ENCODE data around the gene CAMK2G. TPM values are rescaled to one million over a fixed set of nuclear protein-coding genes. Genes with fewer than 3 reads are reported as not detected.
"Not testable (repeated sequence)": the region's sequence is repeated elsewhere in the genome, so short reads cannot be mapped to it uniquely, and the experiment has no call there.

The CAMK2G gene
- total RNA-seq, 1 donor from 2014 or later: 31.7 TPM

DNA sequence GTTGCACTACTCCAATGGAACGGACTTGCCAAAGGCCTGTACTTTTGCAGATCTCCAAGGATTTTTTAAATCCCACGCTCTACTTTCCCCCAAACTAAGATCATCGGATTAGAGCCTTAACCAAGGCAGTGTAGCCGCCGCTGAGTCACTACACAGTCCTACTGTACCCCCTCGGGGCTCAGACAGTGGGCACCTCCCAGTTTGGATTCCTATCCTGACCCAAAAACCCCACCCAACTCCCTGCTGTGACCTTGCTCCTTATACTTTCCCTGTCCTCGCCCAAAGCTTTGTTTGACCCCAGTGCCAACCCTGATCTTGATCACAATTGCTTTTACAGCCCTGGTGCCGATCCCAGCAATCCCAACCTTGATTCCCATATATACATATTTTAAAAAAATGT, 19.1 kb upstream of the CAMK2G start:
- H3K9me3 Mint-ChIP-seq (ENCODE audit: low read depth): no peaks in the 10 kb centered on the region
- H3K36me3 Mint-ChIP-seq (ENCODE audit: low read depth): no peaks in the 10 kb centered on the region
- H3K27ac Mint-ChIP-seq (ENCODE audit: unreplicated experiment): no peak overlapping the region
- no peak overlapping the region for H3K4me3 Mint-ChIP-seq (ENCODE audit: unreplicated experiment)
- no peak for DNase-seq (ENCODE audit: low spot score)
- TF ChIP-seq, protein P1, sequence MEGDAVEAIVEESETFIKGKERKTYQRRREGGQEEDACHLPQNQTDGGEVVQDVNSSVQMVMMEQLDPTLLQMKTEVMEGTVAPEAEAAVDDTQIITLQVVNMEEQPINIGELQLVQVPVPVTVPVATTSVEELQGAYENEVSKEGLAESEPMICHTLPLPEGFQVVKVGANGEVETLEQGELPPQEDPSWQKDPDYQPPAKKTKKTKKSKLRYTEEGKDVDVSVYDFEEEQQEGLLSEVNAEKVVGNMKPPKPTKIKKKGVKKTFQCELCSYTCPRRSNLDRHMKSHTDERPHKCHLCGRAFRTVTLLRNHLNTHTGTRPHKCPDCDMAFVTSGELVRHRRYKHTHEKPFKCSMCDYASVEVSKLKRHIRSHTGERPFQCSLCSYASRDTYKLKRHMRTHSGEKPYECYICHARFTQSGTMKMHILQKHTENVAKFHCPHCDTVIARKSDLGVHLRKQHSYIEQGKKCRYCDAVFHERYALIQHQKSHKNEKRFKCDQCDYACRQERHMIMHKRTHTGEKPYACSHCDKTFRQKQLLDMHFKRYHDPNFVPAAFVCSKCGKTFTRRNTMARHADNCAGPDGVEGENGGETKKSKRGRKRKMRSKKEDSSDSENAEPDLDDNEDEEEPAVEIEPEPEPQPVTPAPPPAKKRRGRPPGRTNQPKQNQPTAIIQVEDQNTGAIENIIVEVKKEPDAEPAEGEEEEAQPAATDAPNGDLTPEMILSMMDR (IDR thresholded peaks at IDR 0.05): no peak
- H3K27me3 Mint-ChIP-seq (ENCODE audit: low read depth): no peaks in the 10 kb centered on the region
- H3K4me1 Mint-ChIP-seq (ENCODE audit: low read depth): peaks cover 64% of the 10 kb centered on the region

DNA sequence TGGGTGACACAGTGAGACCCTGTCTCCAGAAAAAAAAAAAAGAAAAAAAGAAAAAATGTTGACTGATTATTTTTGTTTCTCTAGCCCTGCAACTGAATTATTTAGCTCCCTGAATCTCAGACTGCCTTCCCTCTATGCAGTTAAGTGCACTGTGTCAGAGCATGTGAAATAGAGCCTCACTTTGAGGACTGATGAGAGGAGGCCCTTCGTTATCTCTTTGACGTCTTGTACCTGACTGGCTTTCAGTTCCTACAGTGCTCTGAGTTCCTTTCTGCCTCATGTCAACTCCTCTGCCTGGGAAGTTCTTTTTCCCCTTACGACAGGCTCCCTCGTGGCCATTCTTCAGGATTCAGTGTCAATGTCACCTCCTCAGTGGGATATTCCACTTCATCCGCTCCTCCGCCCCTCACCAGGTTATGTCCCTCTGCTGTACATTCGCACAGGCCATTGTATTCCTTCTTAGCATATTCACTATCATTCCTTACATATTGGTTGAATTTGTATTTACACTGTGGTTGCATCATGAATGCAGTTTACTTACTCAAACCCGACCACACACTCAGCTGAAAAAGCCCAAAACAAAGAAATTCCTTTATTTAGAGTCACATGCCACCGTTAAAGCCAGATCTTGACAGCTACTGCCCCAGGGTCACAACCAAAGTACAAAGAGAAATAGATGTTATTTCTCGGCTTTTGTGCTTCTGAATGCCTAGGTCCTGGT, 18.1 kb upstream of the CAMK2G start:
- TF ChIP-seq, protein P1 (IDR thresholded peaks at IDR 0.05): no peak
- H3K9me3 Mint-ChIP-seq (ENCODE audit: low read depth): no peaks in the 10 kb centered on the region
- H3K4me1 Mint-ChIP-seq (ENCODE audit: low read depth): peaks cover 73% of the 10 kb centered on the region
- no peak for DNase-seq (ENCODE audit: low spot score)
- no peak overlapping the region for H3K4me3 Mint-ChIP-seq (ENCODE audit: unreplicated experiment)
- no peaks in the 10 kb centered on the region for H3K27me3 Mint-ChIP-seq (ENCODE audit: low read depth)
- H3K36me3 Mint-ChIP-seq (ENCODE audit: low read depth): no peaks in the 10 kb centered on the region
- no peak overlapping the region for H3K27ac Mint-ChIP-seq (ENCODE audit: unreplicated experiment)

DNA sequence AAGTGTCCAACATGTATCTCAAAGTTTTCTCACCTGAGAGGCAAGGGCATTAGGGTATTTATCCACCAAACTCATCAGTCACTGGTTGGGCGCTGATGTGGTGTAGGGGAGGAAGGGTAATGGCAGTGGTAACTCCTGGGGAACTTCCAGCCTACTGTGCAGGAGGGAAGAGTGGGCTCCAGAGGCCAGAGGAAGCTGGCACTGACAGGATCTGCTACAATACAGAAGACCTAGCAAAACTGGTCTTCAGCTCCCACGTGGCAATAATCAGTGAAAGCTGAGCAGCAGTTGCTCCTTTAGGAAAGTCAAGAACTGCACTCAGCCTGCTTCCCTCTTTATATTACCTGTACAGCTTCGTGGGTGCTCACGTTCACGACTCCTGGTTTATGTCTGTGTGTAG, 17.2 kb upstream of the CAMK2G start:
- Mint-ChIP-seq H3K4me1 (ENCODE audit: low read depth) (peaks cover 82% of the 10 kb centered on the region), H3K4me3 (ENCODE audit: unreplicated experiment) (no peak overlapping the region), H3K27ac (ENCODE audit: unreplicated experiment) (no peak overlapping the region), H3K27me3 (ENCODE audit: low read depth) (no peaks in the 10 kb centered on the region), H3K9me3 (ENCODE audit: low read depth) (no peaks in the 10 kb centered on the region), H3K36me3 (ENCODE audit: low read depth) (no peaks in the 10 kb centered on the region)
- no peak for DNase-seq (ENCODE audit: low spot score)
- TF ChIP-seq, protein P1 (IDR thresholded peaks at IDR 0.05): no peak

DNA sequence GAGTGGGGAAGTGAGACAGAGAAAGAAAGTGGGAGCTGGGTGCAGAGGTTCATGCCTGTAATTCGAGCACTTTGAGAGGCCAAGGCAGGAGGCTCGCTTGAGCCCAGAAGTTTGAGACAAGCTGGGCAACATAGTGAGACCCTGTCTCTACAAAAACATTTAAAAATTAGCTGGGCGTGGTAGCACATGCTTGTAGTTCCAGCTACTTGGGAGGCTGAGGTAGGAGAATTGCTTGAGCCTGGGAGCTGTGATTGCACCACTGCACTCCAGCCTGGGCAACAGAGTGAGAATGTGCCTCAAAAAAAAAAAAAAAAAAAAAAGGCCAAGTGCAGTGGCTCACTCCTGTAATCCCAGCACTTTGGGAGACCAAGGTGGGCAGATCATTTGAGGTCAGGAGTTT, 16.5 kb upstream of the CAMK2G start:
- H3K4me1 Mint-ChIP-seq (ENCODE audit: low read depth): peaks cover 90% of the 10 kb centered on the region

DNA sequence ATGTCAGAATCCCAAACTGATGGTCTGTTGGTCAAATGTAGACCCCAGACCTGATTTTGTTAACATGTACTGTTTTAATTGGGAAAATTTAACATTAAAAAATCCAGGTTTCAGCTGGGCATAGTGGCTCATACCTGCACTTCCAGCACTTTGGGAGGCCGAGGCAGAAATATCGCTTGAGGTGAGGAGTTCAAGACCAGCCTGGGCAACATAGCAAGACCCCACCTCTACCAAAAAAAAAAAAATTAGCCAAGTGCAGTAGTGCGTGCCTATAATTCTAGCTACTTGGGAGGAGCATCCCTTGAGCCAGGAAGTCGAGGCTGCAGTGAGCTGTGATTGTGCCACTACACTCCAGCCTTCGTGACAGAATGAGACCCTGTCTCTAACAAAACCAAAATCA, 15.9 kb upstream of the CAMK2G start:
- peaks cover 87% of the 10 kb centered on the region for H3K4me1 Mint-ChIP-seq (ENCODE audit: low read depth)
- no peaks in the 10 kb centered on the region for H3K36me3 Mint-ChIP-seq (ENCODE audit: low read depth)
- TF ChIP-seq, protein P1 (IDR thresholded peaks at IDR 0.05): no peak
- H3K27me3 Mint-ChIP-seq (ENCODE audit: low read depth): no peaks in the 10 kb centered on the region
- no peaks in the 10 kb centered on the region for H3K9me3 Mint-ChIP-seq (ENCODE audit: low read depth)
- no peak for DNase-seq (ENCODE audit: low spot score)
- no peak overlapping the region for H3K27ac Mint-ChIP-seq (ENCODE audit: unreplicated experiment)
- no peak overlapping the region for H3K4me3 Mint-ChIP-seq (ENCODE audit: unreplicated experiment)

More for the DNA sequence above, 16.5 kb upstream of the CAMK2G start:
- H3K27me3 Mint-ChIP-seq (ENCODE audit: low read depth); DNase-seq (ENCODE audit: low spot score); H3K36me3 Mint-ChIP-seq (ENCODE audit: low read depth); H3K4me3 Mint-ChIP-seq (ENCODE audit: unreplicated experiment); H3K9me3 Mint-ChIP-seq (ENCODE audit: low read depth): not testable (repeated sequence)
- H3K27ac Mint-ChIP-seq (ENCODE audit: unreplicated experiment): peak overlapping the region; percentile 15

DNA sequence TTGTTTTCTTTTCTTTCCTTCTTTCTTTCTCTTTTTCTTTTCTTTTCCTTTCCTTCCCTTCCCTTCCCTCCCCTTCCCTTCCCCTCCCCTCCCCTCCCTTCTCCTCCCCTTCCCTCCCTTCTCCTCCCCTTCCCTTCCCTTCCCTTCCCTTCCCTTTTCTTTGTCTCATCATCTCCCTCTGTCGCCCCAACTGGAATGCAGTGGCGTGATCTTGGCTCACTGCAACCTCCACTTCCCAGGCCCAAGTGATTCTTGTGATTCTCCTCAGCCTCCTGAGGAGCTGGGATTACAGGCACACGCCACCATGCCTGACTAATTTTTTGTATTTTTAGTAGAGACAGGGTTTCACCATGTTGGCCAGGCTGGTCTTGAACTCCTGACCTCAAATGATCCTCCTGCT, 15.1 kb upstream of the CAMK2G start:
- H3K4me3 Mint-ChIP-seq (ENCODE audit: unreplicated experiment); H3K36me3 Mint-ChIP-seq (ENCODE audit: low read depth); H3K27me3 Mint-ChIP-seq (ENCODE audit: low read depth); H3K9me3 Mint-ChIP-seq (ENCODE audit: low read depth); DNase-seq (ENCODE audit: low spot score): not testable (repeated sequence)
- Mint-ChIP-seq H3K4me1 (ENCODE audit: low read depth) (peaks cover 80% of the 10 kb centered on the region), H3K27ac (ENCODE audit: unreplicated experiment) (peak overlapping the region; percentile 99)
